IPS-18c (cell line): ENCODE data around the gene GEMIN7.
A peak's percentile ranks its signal among the peaks of the same experiment; 100 is the strongest.

ENCODE experiments used
- H3K4me3 ChIP-seq: 2 replicates; pipeline ENCODE4 v1.7.0; 2013; ENCODE audit warnings: low read depth, mild to moderate bottlenecking, low read length, moderate library complexity; ENCODE audit not compliant: insufficient read depth
- H3K9me3 ChIP-seq: one replicate; pipeline ENCODE4 v1.6.1; 2013; ENCODE audit warnings: mild to moderate bottlenecking, low read length, moderate library complexity; ENCODE audit not compliant: control insufficient read depth, insufficient read depth

GEMIN7 gene

GRCh38 chr19:45056831-45057230, 22.2 kb upstream of the GEMIN7 start:
- H3K9me3 ChIP-seq: no peaks in the 10 kb centered on the region
- no peak overlapping the region for H3K4me3 ChIP-seq

- H3K9me3 ChIP-seq: no peaks in the 10 kb centered on the region
- no peak overlapping the region for H3K4me3 ChIP-seq
Measured at GRCh38 chr19:45057444-45057843, 21.6 kb upstream of the GEMIN7 start.

- no peaks in the 10 kb centered on the region for H3K9me3 ChIP-seq
- no peak overlapping the region for H3K4me3 ChIP-seq
Measured at GRCh38 chr19:45058622-45059159, 20.4 kb upstream of the GEMIN7 start.

- Histone ChIP-seq H3K4me3 (no peak overlapping the region), H3K9me3 (no peaks in the 10 kb centered on the region)
Measured at GRCh38 chr19:45059258-45059965, 19.6 kb upstream of the GEMIN7 start.

- no peak overlapping the region for H3K4me3 ChIP-seq
- no peaks in the 10 kb centered on the region for H3K9me3 ChIP-seq
Measured at GRCh38 chr19:45061965-45062364, 17.1 kb upstream of the GEMIN7 start.

GRCh38 chr19:45063851-45064801, 14.9 kb upstream of the GEMIN7 start:
- no peaks in the 10 kb centered on the region for H3K9me3 ChIP-seq

GRCh38 chr19:45066921-45067661, 12.0 kb upstream of the GEMIN7 start:
- Histone ChIP-seq H3K4me3 (no peak overlapping the region), H3K9me3 (no peaks in the 10 kb centered on the region)

More at GRCh38 chr19:45063851-45064801, 14.9 kb upstream of the GEMIN7 start:
- H3K4me3 ChIP-seq: no peak overlapping the region

GRCh38 chr19:45068041-45068440, 11.0 kb upstream of the GEMIN7 start:
- Histone ChIP-seq H3K4me3 (no peak overlapping the region), H3K9me3 (no peaks in the 10 kb centered on the region)

GRCh38 chr19:45069056-45069455, 10.0 kb upstream of the GEMIN7 start:
- no peak overlapping the region for H3K4me3 ChIP-seq
- H3K9me3 ChIP-seq: no peaks in the 10 kb centered on the region

GRCh38 chr19:45070214-45070613, 8.8 kb upstream of the GEMIN7 start:
- no peak overlapping the region for H3K4me3 ChIP-seq

GRCh38 chr19:45070861-45071544, 8.1 kb upstream of the GEMIN7 start:
- H3K4me3 ChIP-seq: no peak overlapping the region
- H3K9me3 ChIP-seq: no peaks in the 10 kb centered on the region

More at GRCh38 chr19:45070214-45070613, 8.8 kb upstream of the GEMIN7 start:
- no peaks in the 10 kb centered on the region for H3K9me3 ChIP-seq

- Histone ChIP-seq H3K4me3 (no peak overlapping the region), H3K9me3 (no peaks in the 10 kb centered on the region)
Measured at GRCh38 chr19:45071545-45071938, 7.5 kb upstream of the GEMIN7 start.

GRCh38 chr19:45071969-45072790, 6.9 kb upstream of the GEMIN7 start:
- H3K4me3 ChIP-seq: no peak overlapping the region
- H3K9me3 ChIP-seq: no peaks in the 10 kb centered on the region

GRCh38 chr19:45074744-45075300, 4.2 kb upstream of the GEMIN7 start:
- no peaks in the 10 kb centered on the region for H3K9me3 ChIP-seq
- peak overlapping the region; percentile 43; the same call in 1 of the 2 replicates for H3K4me3 ChIP-seq

GRCh38 chr19:45075301-45076028, 3.6 kb upstream of the GEMIN7 start:
- H3K4me3 ChIP-seq: peak overlapping the region; percentile 91

More at GRCh38 chr19:45075301-45076028, 3.6 kb upstream of the GEMIN7 start:
- H3K9me3 ChIP-seq: no peaks in the 10 kb centered on the region
